GM23338 (cell line): Measurements from ENCODE around the gene MMP15. TPM values are rescaled to one million over a fixed set of nuclear protein-coding genes. Genes with fewer than 3 reads are reported as not detected.

ENCODE experiments used
- ATAC-seq: fragments of 200-7000 bp; cut with Tn5 transposase; 3 replicates; pipeline ENCODE4 v1.9.1; 2020
- DNase-seq: peaks from one replicate; pipeline ENCODE4 v3.0.0-alpha.2; 2015; ENCODE audit warnings: low spot score
- H2AFZ ChIP-seq: fragments of 200-600 bp; sonication (generic); 2 replicates; pipeline ENCODE4 v1.8.0; 2016; ENCODE audit warnings: antibody characterized with exemption, mild to moderate bottlenecking, moderate library complexity
- H3F3A ChIP-seq: fragments of 200-600 bp; sonication (generic); replicated peaks from 2 replicates; pipeline ENCODE4 v1.8.0; 2017; ENCODE audit warnings: antibody characterized with exemption, mixed run types, low read depth
- H3K27ac ChIP-seq: fragments of 200-600 bp; sonication (generic); 2 replicates; pipeline ENCODE4 v1.6.1; 2016; ENCODE audit warnings: low read depth
- H3K27me3 ChIP-seq: fragments of 200-600 bp; sonication (generic); 2 replicates; pipeline ENCODE4 v1.8.0; 2016; ENCODE audit warnings: mild to moderate bottlenecking, mixed run types, moderate library complexity; ENCODE audit not compliant: insufficient read depth
- H3K36me3 ChIP-seq: fragments of 200-600 bp; sonication (generic); 2 replicates; pipeline ENCODE4 v1.8.0; 2016; ENCODE audit warnings: mild to moderate bottlenecking; ENCODE audit not compliant: insufficient read depth
- H3K4me1 ChIP-seq: fragments of 200-600 bp; sonication (generic); 2 replicates; pipeline ENCODE4 v1.8.0; 2016; ENCODE audit warnings: mild to moderate bottlenecking, moderate library complexity; ENCODE audit not compliant: insufficient read depth
- H3K4me2 ChIP-seq: fragments of 200-600 bp; sonication (generic); 2 replicates; pipeline ENCODE4 v1.7.1; 2017; ENCODE audit warnings: mixed run types
- H3K4me3 ChIP-seq: fragments of 200-600 bp; sonication (generic); 2 replicates; pipeline ENCODE4 v1.6.1; 2016; ENCODE audit warnings: mixed run types
- H3K79me2 ChIP-seq: fragments of 200-600 bp; sonication (generic); replicated peaks from 2 replicates; pipeline ENCODE4 v1.8.0; 2017; ENCODE audit warnings: mild to moderate bottlenecking; ENCODE audit not compliant: insufficient read depth
- H3K9me2 ChIP-seq: fragments of 200-600 bp; sonication (generic); 2 replicates; pipeline ENCODE4 v1.8.0; 2017; ENCODE audit not compliant: insufficient read depth
- H4K20me1 ChIP-seq: fragments of 200-600 bp; sonication (generic); replicated peaks from 2 replicates; pipeline ENCODE4 v1.8.0; 2017; ENCODE audit warnings: mild to moderate bottlenecking; ENCODE audit not compliant: insufficient read depth
- H3K27ac Mint-ChIP-seq: 2 replicates; pipeline ENCODE4 v1.8.0; 2020; ENCODE audit warnings: inconsistent platforms, mild to moderate bottlenecking, moderate library complexity, mixed read lengths
- H3K27me3 Mint-ChIP-seq: 3 replicates; pipeline ENCODE4 v1.8.0; 2022; ENCODE audit warnings: low read depth, mild to moderate bottlenecking, moderate library complexity, mixed read lengths, inconsistent platforms; ENCODE audit not compliant: insufficient read depth, poor library complexity
- H3K36me3 Mint-ChIP-seq: 3 replicates; pipeline ENCODE4 v1.8.0; 2021; ENCODE audit warnings: low read depth, mild to moderate bottlenecking, inconsistent platforms, moderate library complexity, mixed read lengths
- H3K4me1 Mint-ChIP-seq: 3 replicates; pipeline ENCODE4 v1.8.0; 2020; ENCODE audit warnings: mild to moderate bottlenecking, inconsistent platforms, mixed read lengths
- H3K4me3 Mint-ChIP-seq: 3 replicates; pipeline ENCODE4 v1.8.0; 2021; ENCODE audit warnings: moderate library complexity, mild to moderate bottlenecking, inconsistent platforms, mixed read lengths
- H3K9me3 Mint-ChIP-seq: 3 replicates; pipeline ENCODE4 v1.8.0; 2020; ENCODE audit warnings: moderate library complexity, mild to moderate bottlenecking, inconsistent platforms, mixed read lengths
- CREB1 ChIP-seq: fragments of 250-450 bp; sonication (Bioruptor Pico); IDR thresholded peaks from 2 replicates; pipeline ENCODE4 v1.5.0; 2020; ENCODE audit warnings: low read depth, mild to moderate bottlenecking, moderate library complexity
- EZH2 ChIP-seq: fragments of 200-600 bp; sonication (generic); IDR thresholded peaks from one replicate; pipeline ENCODE4 v1.8.0; 2017; ENCODE audit warnings: antibody characterized with exemption, mild to moderate bottlenecking, low read depth; ENCODE audit not compliant: unreplicated experiment
- EZH2phosphoT487 ChIP-seq: fragments of 200-600 bp; sonication (generic); IDR thresholded peaks from one replicate; pipeline ENCODE4 v1.8.1; 2018; ENCODE audit warnings: antibody characterized with exemption; ENCODE audit not compliant: unreplicated experiment
- JUNB ChIP-seq: IDR thresholded peaks from one replicate; pipeline ENCODE4 v1.6.1; 2016; ENCODE audit warnings: antibody characterized with exemption; ENCODE audit not compliant: unreplicated experiment
- NANOG ChIP-seq: IDR thresholded peaks from 2 replicates; pipeline ENCODE4 v1.6.1; 2016; ENCODE audit warnings: antibody characterized with exemption, borderline replicate concordance
- POLR2AphosphoS5 ChIP-seq: IDR thresholded peaks from 2 replicates; pipeline ENCODE4 v1.6.1; 2016; ENCODE audit warnings: antibody characterized with exemption, low read depth
- STAT1 ChIP-seq: IDR thresholded peaks from one replicate; pipeline ENCODE4 v1.6.1; 2016; ENCODE audit warnings: antibody characterized with exemption; ENCODE audit not compliant: unreplicated experiment
- ZNF114 ChIP-seq: fragments of 250-450 bp; sonication (Bioruptor Pico); IDR thresholded peaks from 2 replicates; pipeline ENCODE4 v1.5.0; 2020; ENCODE audit warnings: mild to moderate bottlenecking, moderate library complexity
- ZNF331 ChIP-seq: fragments of 250-450 bp; sonication (Bioruptor Pico); IDR thresholded peaks from 2 replicates; pipeline ENCODE4 v1.5.0; 2020; ENCODE audit warnings: low read depth, mild to moderate bottlenecking, moderate library complexity
- polyA plus RNA-seq: library from polyadenylated mRNA; unstranded; fragments of >200 nt; fragmentation: Nextera tagmentation; extraction: Ambion mirVana; gene quantifications from 2 replicates; pipeline ENCODE4 v1.2.1, GENCODE V29; 2016
- total RNA-seq: library from RNA; depleted of rRNA; stranded (reverse); fragments of >200 nt; shearing (Covaris generic); gene quantifications from 2 replicates; pipeline ENCODE4 v1.2.3, GENCODE V29; 2014
- TF ChIP-seq, protein P1 (sequence below): fragments of 250-450 bp; sonication (Bioruptor Pico); IDR thresholded peaks from 2 replicates; pipeline ENCODE4 v1.5.0; 2020; ENCODE audit warnings: mild to moderate bottlenecking, moderate library complexity
- TF ChIP-seq, protein P2 (sequence below): IDR thresholded peaks from one replicate; pipeline ENCODE4 v1.6.1; 2018; ENCODE audit warnings: antibody characterized with exemption; ENCODE audit not compliant: unreplicated experiment
- TF ChIP-seq, protein P3 (sequence below): IDR thresholded peaks from 2 replicates; pipeline ENCODE4 v1.6.1; 2016; ENCODE audit warnings: antibody characterized with exemption
- TF ChIP-seq, protein P4 (sequence below), 2 experiments: fragments of 200-600 bp in 1 of 2; sonication (generic) in 1 of 2; conservative IDR thresholded peaks; 2 replicates each; pipeline versions ENCODE4 v1.5.1 to v1.6.1; 2016 to 2017; ENCODE audit warnings: antibody characterized with exemption in 2 of 2, low read depth in 2 of 2, mild to moderate bottlenecking in 2 of 2, moderate library complexity in 1 of 2

MMP15 gene
- total and polyA plus RNA-seq, 2 experiments from 2014 or later, result 10.9 to 79.1 TPM

DNA sequence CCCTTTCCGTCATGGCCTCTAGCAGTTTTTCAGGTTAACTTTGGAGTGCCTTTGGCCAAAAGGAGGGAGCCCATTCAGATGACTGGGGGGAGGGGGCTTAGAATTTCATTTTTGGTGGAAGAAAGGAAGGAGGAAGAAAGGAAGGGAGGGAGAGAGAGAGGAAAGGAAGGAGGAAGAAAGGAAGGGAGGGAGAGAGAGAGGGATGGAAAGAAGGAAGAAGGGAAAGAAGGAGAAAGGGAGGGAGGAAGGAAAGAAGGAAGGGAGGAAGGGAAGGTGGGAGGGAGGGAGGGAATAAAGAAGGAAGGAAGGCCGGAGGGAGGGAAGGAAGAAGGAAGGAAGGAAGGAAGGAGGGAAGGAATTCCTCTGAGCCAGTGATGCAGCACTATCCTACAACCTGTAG lies 25.7 kb downstream of the MMP15 start:
- TF ChIP-seq ZNF331 (CRISPR knock-in tag), result no peak
- TF ChIP-seq, protein P1, sequence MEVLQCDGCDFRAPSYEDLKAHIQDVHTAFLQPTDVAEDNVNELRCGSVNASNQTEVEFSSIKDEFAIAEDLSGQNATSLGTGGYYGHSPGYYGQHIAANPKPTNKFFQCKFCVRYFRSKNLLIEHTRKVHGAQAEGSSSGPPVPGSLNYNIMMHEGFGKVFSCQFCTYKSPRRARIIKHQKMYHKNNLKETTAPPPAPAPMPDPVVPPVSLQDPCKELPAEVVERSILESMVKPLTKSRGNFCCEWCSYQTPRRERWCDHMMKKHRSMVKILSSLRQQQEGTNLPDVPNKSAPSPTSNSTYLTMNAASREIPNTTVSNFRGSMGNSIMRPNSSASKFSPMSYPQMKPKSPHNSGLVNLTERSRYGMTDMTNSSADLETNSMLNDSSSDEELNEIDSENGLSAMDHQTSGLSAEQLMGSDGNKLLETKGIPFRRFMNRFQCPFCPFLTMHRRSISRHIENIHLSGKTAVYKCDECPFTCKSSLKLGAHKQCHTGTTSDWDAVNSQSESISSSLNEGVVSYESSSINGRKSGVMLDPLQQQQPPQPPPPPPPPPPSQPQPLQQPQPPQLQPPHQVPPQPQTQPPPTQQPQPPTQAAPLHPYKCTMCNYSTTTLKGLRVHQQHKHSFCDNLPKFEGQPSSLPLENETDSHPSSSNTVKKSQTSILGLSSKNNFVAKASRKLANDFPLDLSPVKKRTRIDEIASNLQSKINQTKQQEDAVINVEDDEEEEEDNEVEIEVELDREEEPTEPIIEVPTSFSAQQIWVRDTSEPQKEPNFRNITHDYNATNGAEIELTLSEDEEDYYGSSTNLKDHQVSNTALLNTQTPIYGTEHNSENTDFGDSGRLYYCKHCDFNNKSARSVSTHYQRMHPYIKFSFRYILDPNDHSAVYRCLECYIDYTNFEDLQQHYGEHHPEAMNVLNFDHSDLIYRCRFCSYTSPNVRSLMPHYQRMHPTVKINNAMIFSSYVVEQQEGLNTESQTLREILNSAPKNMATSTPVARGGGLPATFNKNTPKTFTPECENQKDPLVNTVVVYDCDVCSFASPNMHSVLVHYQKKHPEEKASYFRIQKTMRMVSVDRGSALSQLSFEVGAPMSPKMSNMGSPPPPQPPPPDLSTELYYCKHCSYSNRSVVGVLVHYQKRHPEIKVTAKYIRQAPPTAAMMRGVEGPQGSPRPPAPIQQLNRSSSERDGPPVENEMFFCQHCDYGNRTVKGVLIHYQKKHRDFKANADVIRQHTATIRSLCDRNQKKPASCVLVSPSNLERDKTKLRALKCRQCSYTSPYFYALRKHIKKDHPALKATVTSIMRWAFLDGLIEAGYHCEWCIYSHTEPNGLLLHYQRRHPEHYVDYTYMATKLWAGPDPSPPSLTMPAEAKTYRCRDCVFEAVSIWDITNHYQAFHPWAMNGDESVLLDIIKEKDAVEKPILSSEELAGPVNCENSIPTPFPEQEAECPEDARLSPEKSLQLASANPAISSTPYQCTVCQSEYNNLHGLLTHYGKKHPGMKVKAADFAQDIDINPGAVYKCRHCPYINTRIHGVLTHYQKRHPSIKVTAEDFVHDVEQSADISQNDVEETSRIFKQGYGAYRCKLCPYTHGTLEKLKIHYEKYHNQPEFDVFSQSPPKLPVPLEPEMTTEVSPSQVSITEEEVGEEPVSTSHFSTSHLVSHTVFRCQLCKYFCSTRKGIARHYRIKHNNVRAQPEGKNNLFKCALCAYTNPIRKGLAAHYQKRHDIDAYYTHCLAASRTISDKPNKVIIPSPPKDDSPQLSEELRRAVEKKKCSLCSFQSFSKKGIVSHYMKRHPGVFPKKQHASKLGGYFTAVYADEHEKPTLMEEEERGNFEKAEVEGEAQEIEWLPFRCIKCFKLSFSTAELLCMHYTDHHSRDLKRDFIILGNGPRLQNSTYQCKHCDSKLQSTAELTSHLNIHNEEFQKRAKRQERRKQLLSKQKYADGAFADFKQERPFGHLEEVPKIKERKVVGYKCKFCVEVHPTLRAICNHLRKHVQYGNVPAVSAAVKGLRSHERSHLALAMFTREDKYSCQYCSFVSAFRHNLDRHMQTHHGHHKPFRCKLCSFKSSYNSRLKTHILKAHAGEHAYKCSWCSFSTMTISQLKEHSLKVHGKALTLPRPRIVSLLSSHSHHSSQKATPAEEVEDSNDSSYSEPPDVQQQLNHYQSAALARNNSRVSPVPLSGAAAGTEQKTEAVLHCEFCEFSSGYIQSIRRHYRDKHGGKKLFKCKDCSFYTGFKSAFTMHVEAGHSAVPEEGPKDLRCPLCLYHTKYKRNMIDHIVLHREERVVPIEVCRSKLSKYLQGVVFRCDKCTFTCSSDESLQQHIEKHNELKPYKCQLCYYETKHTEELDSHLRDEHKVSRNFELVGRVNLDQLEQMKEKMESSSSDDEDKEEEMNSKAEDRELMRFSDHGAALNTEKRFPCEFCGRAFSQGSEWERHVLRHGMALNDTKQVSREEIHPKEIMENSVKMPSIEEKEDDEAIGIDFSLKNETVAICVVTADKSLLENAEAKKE (CRISPR knock-in tag), result no peak
- no peak for TF ChIP-seq CREB1
- TF ChIP-seq EZH2, result no peak
- no peak for TF ChIP-seq EZH2phosphoT487
- TF ChIP-seq STAT1, result no peak
- no peak for TF ChIP-seq JUNB
- no peak for TF ChIP-seq ZNF114
- no peak for TF ChIP-seq NANOG
- TF ChIP-seq, protein P2, sequence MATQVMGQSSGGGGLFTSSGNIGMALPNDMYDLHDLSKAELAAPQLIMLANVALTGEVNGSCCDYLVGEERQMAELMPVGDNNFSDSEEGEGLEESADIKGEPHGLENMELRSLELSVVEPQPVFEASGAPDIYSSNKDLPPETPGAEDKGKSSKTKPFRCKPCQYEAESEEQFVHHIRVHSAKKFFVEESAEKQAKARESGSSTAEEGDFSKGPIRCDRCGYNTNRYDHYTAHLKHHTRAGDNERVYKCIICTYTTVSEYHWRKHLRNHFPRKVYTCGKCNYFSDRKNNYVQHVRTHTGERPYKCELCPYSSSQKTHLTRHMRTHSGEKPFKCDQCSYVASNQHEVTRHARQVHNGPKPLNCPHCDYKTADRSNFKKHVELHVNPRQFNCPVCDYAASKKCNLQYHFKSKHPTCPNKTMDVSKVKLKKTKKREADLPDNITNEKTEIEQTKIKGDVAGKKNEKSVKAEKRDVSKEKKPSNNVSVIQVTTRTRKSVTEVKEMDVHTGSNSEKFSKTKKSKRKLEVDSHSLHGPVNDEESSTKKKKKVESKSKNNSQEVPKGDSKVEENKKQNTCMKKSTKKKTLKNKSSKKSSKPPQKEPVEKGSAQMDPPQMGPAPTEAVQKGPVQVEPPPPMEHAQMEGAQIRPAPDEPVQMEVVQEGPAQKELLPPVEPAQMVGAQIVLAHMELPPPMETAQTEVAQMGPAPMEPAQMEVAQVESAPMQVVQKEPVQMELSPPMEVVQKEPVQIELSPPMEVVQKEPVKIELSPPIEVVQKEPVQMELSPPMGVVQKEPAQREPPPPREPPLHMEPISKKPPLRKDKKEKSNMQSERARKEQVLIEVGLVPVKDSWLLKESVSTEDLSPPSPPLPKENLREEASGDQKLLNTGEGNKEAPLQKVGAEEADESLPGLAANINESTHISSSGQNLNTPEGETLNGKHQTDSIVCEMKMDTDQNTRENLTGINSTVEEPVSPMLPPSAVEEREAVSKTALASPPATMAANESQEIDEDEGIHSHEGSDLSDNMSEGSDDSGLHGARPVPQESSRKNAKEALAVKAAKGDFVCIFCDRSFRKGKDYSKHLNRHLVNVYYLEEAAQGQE, result no peak
- TF ChIP-seq POLR2AphosphoS5, result no peak
- TF ChIP-seq, protein P3, sequence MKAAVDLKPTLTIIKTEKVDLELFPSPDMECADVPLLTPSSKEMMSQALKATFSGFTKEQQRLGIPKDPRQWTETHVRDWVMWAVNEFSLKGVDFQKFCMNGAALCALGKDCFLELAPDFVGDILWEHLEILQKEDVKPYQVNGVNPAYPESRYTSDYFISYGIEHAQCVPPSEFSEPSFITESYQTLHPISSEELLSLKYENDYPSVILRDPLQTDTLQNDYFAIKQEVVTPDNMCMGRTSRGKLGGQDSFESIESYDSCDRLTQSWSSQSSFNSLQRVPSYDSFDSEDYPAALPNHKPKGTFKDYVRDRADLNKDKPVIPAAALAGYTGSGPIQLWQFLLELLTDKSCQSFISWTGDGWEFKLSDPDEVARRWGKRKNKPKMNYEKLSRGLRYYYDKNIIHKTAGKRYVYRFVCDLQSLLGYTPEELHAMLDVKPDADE, result no peak
- TF ChIP-seq, protein P4, sequence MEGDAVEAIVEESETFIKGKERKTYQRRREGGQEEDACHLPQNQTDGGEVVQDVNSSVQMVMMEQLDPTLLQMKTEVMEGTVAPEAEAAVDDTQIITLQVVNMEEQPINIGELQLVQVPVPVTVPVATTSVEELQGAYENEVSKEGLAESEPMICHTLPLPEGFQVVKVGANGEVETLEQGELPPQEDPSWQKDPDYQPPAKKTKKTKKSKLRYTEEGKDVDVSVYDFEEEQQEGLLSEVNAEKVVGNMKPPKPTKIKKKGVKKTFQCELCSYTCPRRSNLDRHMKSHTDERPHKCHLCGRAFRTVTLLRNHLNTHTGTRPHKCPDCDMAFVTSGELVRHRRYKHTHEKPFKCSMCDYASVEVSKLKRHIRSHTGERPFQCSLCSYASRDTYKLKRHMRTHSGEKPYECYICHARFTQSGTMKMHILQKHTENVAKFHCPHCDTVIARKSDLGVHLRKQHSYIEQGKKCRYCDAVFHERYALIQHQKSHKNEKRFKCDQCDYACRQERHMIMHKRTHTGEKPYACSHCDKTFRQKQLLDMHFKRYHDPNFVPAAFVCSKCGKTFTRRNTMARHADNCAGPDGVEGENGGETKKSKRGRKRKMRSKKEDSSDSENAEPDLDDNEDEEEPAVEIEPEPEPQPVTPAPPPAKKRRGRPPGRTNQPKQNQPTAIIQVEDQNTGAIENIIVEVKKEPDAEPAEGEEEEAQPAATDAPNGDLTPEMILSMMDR (conservative IDR thresholded peaks at IDR 0.05; ENCODE audit: low read depth in 2 of 2), result no peak
- Histone ChIP-seq H3K27ac (no peak overlapping the region), H3K4me2 (no peak overlapping the region)

More for the DNA sequence above, 25.7 kb downstream of the MMP15 start:
- no peaks in the 10 kb centered on the region for H3K27me3 ChIP-seq
- peaks cover 13% of the 10 kb centered on the region for H3K27me3 Mint-ChIP-seq
- H3K27ac Mint-ChIP-seq, result no peak overlapping the region
- H3K36me3 Mint-ChIP-seq, result no peaks in the 10 kb centered on the region
- H3K4me1 ChIP-seq, result peaks cover 15% of the 10 kb centered on the region
- H3F3A ChIP-seq, result 0 out of 2 replicates have a peak, but pooled peaks cover 2% of the 10 kb centered on the region
- no peak overlapping the region for H2AFZ ChIP-seq
- no peaks in the 10 kb centered on the region for H4K20me1 ChIP-seq
- H3K4me3 Mint-ChIP-seq, result no peak overlapping the region
- H3K79me2 ChIP-seq, result no peaks in the 10 kb centered on the region
- H3K4me1 Mint-ChIP-seq, result peaks cover 16% of the 10 kb centered on the region
- peaks cover 9% of the 10 kb centered on the region; the same call in 2 of the 3 replicates for H3K9me3 Mint-ChIP-seq
- H3K9me2 ChIP-seq, result no peaks in the 10 kb centered on the region
- no peaks in the 10 kb centered on the region for H3K36me3 ChIP-seq
- ATAC-seq (no peak), DNase-seq (no peak)
- H3K4me3 ChIP-seq, result no peak overlapping the region
